TTC549 (cell line): Measurements from ENCODE around the gene MAP1B.

ENCODE experiments used
- FAIRE-seq: peaks from 2 replicates; lab custom pipeline; 2012; peaks lifted over from hg19 to GRCh38; lab: Jason Lieb, UNC

Gene MAP1B

GRCh38 chr5:72252574-72253155 lies 145.4 kb downstream of the MAP1B start:
- FAIRE-seq, result no peak

- FAIRE-seq, result no peak
These were observed 148.0 kb downstream of the MAP1B start for GRCh38 chr5:72255237-72255636.

- FAIRE-seq, result no peak
These were observed 148.4 kb downstream of the MAP1B start for GRCh38 chr5:72255670-72256069.

- no peak for FAIRE-seq
These were observed 149.3 kb downstream of the MAP1B start for GRCh38 chr5:72256536-72256935.
